ENCODE measurements around the gene STRBP.

GRCh38 chr9:123283048-123283408 is 14.6 kb upstream of the STRBP start:
- TF ChIP-seq, protein P1, sequence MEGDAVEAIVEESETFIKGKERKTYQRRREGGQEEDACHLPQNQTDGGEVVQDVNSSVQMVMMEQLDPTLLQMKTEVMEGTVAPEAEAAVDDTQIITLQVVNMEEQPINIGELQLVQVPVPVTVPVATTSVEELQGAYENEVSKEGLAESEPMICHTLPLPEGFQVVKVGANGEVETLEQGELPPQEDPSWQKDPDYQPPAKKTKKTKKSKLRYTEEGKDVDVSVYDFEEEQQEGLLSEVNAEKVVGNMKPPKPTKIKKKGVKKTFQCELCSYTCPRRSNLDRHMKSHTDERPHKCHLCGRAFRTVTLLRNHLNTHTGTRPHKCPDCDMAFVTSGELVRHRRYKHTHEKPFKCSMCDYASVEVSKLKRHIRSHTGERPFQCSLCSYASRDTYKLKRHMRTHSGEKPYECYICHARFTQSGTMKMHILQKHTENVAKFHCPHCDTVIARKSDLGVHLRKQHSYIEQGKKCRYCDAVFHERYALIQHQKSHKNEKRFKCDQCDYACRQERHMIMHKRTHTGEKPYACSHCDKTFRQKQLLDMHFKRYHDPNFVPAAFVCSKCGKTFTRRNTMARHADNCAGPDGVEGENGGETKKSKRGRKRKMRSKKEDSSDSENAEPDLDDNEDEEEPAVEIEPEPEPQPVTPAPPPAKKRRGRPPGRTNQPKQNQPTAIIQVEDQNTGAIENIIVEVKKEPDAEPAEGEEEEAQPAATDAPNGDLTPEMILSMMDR (IDR thresholded peaks at IDR 0.05; ENCODE audit: insufficient read depth, low read length), result no peak
- TF ChIP-seq POLR2AphosphoS5 (IDR thresholded peaks at IDR 0.05; ENCODE audit: low read depth), result no peak

All from HL-60 (cell line).